H9 (cell line): ENCODE results near the gene PI4KB. TPM values are rescaled to one million over a fixed set of nuclear protein-coding genes. Genes with fewer than 3 reads are reported as not detected.

ENCODE experiments used
- DNase-seq: peaks from one replicate; pipeline ENCODE4 v3.0.0-alpha.2; 2017
- H2AFZ ChIP-seq: one replicate; pipeline ENCODE4 v1.6.1; 2013; ENCODE audit warnings: mild to moderate bottlenecking, low read length, control low read depth, moderate library complexity
- H2AK5ac ChIP-seq: 2 replicates; pipeline ENCODE4 v1.6.1; 2013; ENCODE audit warnings: low read length, control low read depth, mixed read lengths; ENCODE audit not compliant: insufficient read length
- H2BK120ac ChIP-seq: one replicate; pipeline ENCODE4 v1.6.1; 2013; ENCODE audit warnings: low read depth, mild to moderate bottlenecking, low read length, control low read depth, inconsistent platforms; ENCODE audit not compliant: poor library complexity, severe bottlenecking
- H2BK12ac ChIP-seq: 2 replicates; pipeline ENCODE4 v1.6.1; 2013; ENCODE audit warnings: low read length, control low read depth, mixed read lengths, low read depth; ENCODE audit not compliant: insufficient read length
- H2BK15ac ChIP-seq: 2 replicates; pipeline ENCODE4 v1.6.1; 2013; ENCODE audit warnings: low read depth, low read length, control low read depth
- H2BK20ac ChIP-seq: one replicate; pipeline ENCODE4 v1.6.1; 2013; ENCODE audit warnings: low read depth, mild to moderate bottlenecking, low read length, control low read depth, inconsistent platforms; ENCODE audit not compliant: poor library complexity, severe bottlenecking
- H2BK5ac ChIP-seq: 2 replicates; pipeline ENCODE4 v1.6.1; 2013; ENCODE audit warnings: low read length, control low read depth, mixed read lengths; ENCODE audit not compliant: insufficient read length
- H3K14ac ChIP-seq: 2 replicates; pipeline ENCODE4 v1.6.1; 2013; ENCODE audit warnings: low read length, control low read depth; ENCODE audit not compliant: insufficient read depth
- H3K18ac ChIP-seq: 2 replicates; pipeline ENCODE4 v1.6.1; 2013; ENCODE audit warnings: low read depth, mild to moderate bottlenecking, mixed read lengths, low read length, control low read depth; ENCODE audit not compliant: insufficient read length
- H3K23ac ChIP-seq: 2 replicates; pipeline ENCODE4 v1.6.1; 2013; ENCODE audit warnings: low read length, control low read depth, mixed read lengths, low read depth; ENCODE audit not compliant: insufficient read length
- H3K23me2 ChIP-seq: 2 replicates; pipeline ENCODE4 v1.6.1; 2013; ENCODE audit warnings: low read depth, mild to moderate bottlenecking, mixed read lengths, low read length, control low read depth; ENCODE audit not compliant: insufficient read length, poor library complexity, severe bottlenecking
- H3K27ac ChIP-seq: 2 replicates; pipeline ENCODE4 v1.5.1; 2013; ENCODE audit warnings: low read length, control low read depth, mixed read lengths, low read depth; ENCODE audit not compliant: insufficient read length
- H3K27me3 ChIP-seq: 2 replicates; pipeline ENCODE4 v1.6.1; 2013; ENCODE audit warnings: low read length, control low read depth, inconsistent platforms; ENCODE audit not compliant: insufficient read depth
- H3K4ac ChIP-seq: 2 replicates; pipeline ENCODE4 v1.6.1; 2013; ENCODE audit warnings: low read depth, mild to moderate bottlenecking, control low read depth, inconsistent platforms, low read length, moderate library complexity
- H3K4me1 ChIP-seq: 2 replicates; pipeline ENCODE4 v1.6.1; 2013; ENCODE audit warnings: low read length, control low read depth, inconsistent platforms; ENCODE audit not compliant: insufficient read depth
- H3K4me2 ChIP-seq: 2 replicates; pipeline ENCODE4 v1.6.1; 2013; ENCODE audit warnings: low read length, control low read depth, mixed read lengths; ENCODE audit not compliant: insufficient read length, insufficient read depth
- H3K56ac ChIP-seq: 2 replicates; pipeline ENCODE4 v1.6.1; 2013; ENCODE audit warnings: low read depth, mild to moderate bottlenecking, mixed read lengths, low read length, control low read depth; ENCODE audit not compliant: insufficient read length
- H3K79me1 ChIP-seq: 2 replicates; pipeline ENCODE4 v1.6.1; 2013; ENCODE audit warnings: low read depth, mild to moderate bottlenecking, moderate library complexity, low read length, control low read depth, inconsistent platforms; ENCODE audit not compliant: insufficient read depth, poor library complexity, severe bottlenecking
- H3K79me2 ChIP-seq: 2 replicates; pipeline ENCODE4 v1.6.1; 2013; ENCODE audit warnings: low read length, control low read depth, inconsistent platforms; ENCODE audit not compliant: insufficient read depth
- H3K9ac ChIP-seq: 2 replicates; pipeline ENCODE4 v1.6.1; 2013; ENCODE audit warnings: low read length, control low read depth, mixed read lengths; ENCODE audit not compliant: insufficient read length; ENCODE audit errors: extremely low read depth
- H3K9me3 ChIP-seq: one replicate; pipeline ENCODE4 v1.6.1; 2013; ENCODE audit warnings: low read depth, low read length, inconsistent platforms; ENCODE audit not compliant: control insufficient read depth
- H3T11ph ChIP-seq: one replicate; pipeline ENCODE4 v1.6.1; 2013; ENCODE audit warnings: mild to moderate bottlenecking, low read length, control low read depth, inconsistent platforms
- H4K20me1 ChIP-seq: one replicate; pipeline ENCODE4 v1.6.1; 2013; ENCODE audit not compliant: control insufficient read depth, insufficient read length, insufficient read depth
- H4K5ac ChIP-seq: 2 replicates; pipeline ENCODE4 v1.6.1; 2013; ENCODE audit warnings: low read depth, mild to moderate bottlenecking, mixed read lengths, low read length, control low read depth; ENCODE audit not compliant: insufficient read length
- H4K8ac ChIP-seq: replicated peaks from 2 replicates; pipeline ENCODE4 v1.6.1; 2013; ENCODE audit warnings: low read length, control low read depth, mixed read lengths, low read depth; ENCODE audit not compliant: insufficient read length
- H4K91ac ChIP-seq: 2 replicates; pipeline ENCODE4 v1.6.1; 2013; ENCODE audit warnings: low read depth, mild to moderate bottlenecking, moderate library complexity, mixed read lengths, low read length, control low read depth; ENCODE audit not compliant: insufficient read length
- H3K27ac Mint-ChIP-seq, 3 experiments: 2 replicates in 2 of 3; 3 replicates in 1 of 3; pipeline ENCODE4 v1.8.0; 2020 to 2021; ENCODE audit warnings: mixed read lengths in 3 of 3, mild to moderate bottlenecking in 1 of 3, moderate library complexity in 1 of 3
- H3K27me3 Mint-ChIP-seq: 2 replicates; pipeline ENCODE4 v1.8.0; 2021; ENCODE audit warnings: low read depth, mild to moderate bottlenecking, moderate library complexity, mixed read lengths
- H3K36me3 Mint-ChIP-seq, 3 experiments: 2 replicates in 2 of 3; 3 replicates in 1 of 3; pipeline ENCODE4 v1.8.0; 2020 to 2021; ENCODE audit warnings: low read depth in 3 of 3, mixed read lengths in 3 of 3; ENCODE audit not compliant: insufficient read depth in 1 of 3
- H3K4me1 Mint-ChIP-seq, 2 experiments: 2 replicates each; pipeline ENCODE4 v1.8.0; 2020; ENCODE audit warnings: mixed read lengths in 2 of 2
- H3K4me3 Mint-ChIP-seq, 2 experiments: 2 replicates in 1 of 2; 3 replicates in 1 of 2; pipeline ENCODE4 v1.8.0; 2020 to 2021; ENCODE audit warnings: mild to moderate bottlenecking in 2 of 2, mixed read lengths in 2 of 2, moderate library complexity in 1 of 2
- H3K9me3 Mint-ChIP-seq, 2 experiments: 2 replicates in 1 of 2; 3 replicates in 1 of 2; pipeline ENCODE4 v1.8.0; 2020; ENCODE audit warnings: mild to moderate bottlenecking in 2 of 2, mixed read lengths in 2 of 2, moderate library complexity in 1 of 2
- CTCF ChIP-seq: fragments of 200-600 bp; sonication (generic); conservative IDR thresholded peaks from 3 replicates; pipeline ENCODE4 v1.8.0; 2021; ENCODE audit warnings: antibody characterized with exemption, mild to moderate bottlenecking
- WGBS: extraction: QIAGEN DNeasy Blood & Tissue Kit; methylation state at CpG from one replicate; pipeline ENCODE4 v1.1.7; 2013; ENCODE audit warnings: missing lambda C conversion rate, low lambda C conversion rate, mixed read lengths; ENCODE audit not compliant: insufficient read length; ENCODE audit errors: extremely low coverage; 5-methylcytosine and 5-hydroxymethylcytosine counted together
- total RNA-seq: library from RNA; stranded (reverse); gene quantifications from 2 replicates; pipeline ENCODE4 v1.2.1, GENCODE V29; 2021

PI4KB gene
- total RNA-seq, 1 experiment from 2014 or later = 39.1 TPM

- H3K9me3 Mint-ChIP-seq = peaks cover 10 to 12% of the 10 kb centered on the region in 2 experiments
- H3K27ac Mint-ChIP-seq = 0 out of 7 replicates have a peak overlapping the region, but pooled peaks of 1 of the 3 experiments have one; percentile 57
- Histone ChIP-seq H2AK5ac (no peak overlapping the region), H3K4me2 (no peak overlapping the region), H2BK12ac (no peak overlapping the region), H2BK15ac (no peak overlapping the region), H4K20me1 (no peaks in the 10 kb centered on the region), H3T11ph (no peak overlapping the region), H3K56ac (no peak overlapping the region), H2BK20ac (no peak overlapping the region), H3K9ac (no peak overlapping the region), H3K23ac (no peak overlapping the region), H2BK5ac (no peak overlapping the region), H3K79me1 (no peaks in the 10 kb centered on the region), H3K4me1 (no peaks in the 10 kb centered on the region), H4K91ac (no peak overlapping the region), H3K23me2 (no peaks in the 10 kb centered on the region), H4K8ac (no peak overlapping the region), H3K18ac (no peak overlapping the region), H4K5ac (no peak overlapping the region), H3K27ac (no peak overlapping the region), H3K9me3 (no peaks in the 10 kb centered on the region), H2AFZ (no peak overlapping the region), H3K4ac (no peak overlapping the region), H3K79me2 (no peaks in the 10 kb centered on the region), H2BK120ac (no peak overlapping the region), H3K14ac (no peak overlapping the region), H3K27me3 (no peaks in the 10 kb centered on the region)
- TF ChIP-seq CTCF = no peak
- DNase-seq = no peak
- WGBS = no CpG with 5 or more reads among the region's 8 CpGs
- H3K4me1 Mint-ChIP-seq = peaks cover 11 to 22% of the 10 kb centered on the region in 2 experiments
- no peaks in the 10 kb centered on the region; the same call in 1 of the 2 replicates for H3K27me3 Mint-ChIP-seq
- no peak overlapping the region for H3K4me3 Mint-ChIP-seq
- H3K36me3 Mint-ChIP-seq = peaks cover 17 to 33% (median 28%) of the 10 kb centered on the region in 3 experiments
Measured at GRCh38 chr1:151367658-151368392, 40.6 kb upstream of the PI4KB start.
